Endothelial cell of umbilical vein (primary cell): Measurements from ENCODE around the gene BRME1. TPM values are rescaled to one million over a fixed set of nuclear protein-coding genes. Genes with fewer than 3 reads are reported as not detected.

ENCODE experiments used
- BruUV-seq: library from RNA; stranded (reverse); fragments of 400-500 nt; replicated peaks from 2 replicates; lab custom pipeline; 2021; lab: Mats Ljungman, UMichigan
- CTCF ChIA-PET: fragments of 300-600, 350-600 bp; sonication (Branson Sonifier 250); formaldehyde crosslinking; loops from one replicate; lab custom pipeline; 2021; ENCODE audit warnings: antibody characterized with exemption, inconsistent platforms; lab: Charles Lee
- POLR2A ChIA-PET: fragments of 300-600, 350-600 bp; sonication (Branson Sonifier 250); formaldehyde crosslinking; loops from one replicate; lab custom pipeline; 2021; ENCODE audit warnings: antibody characterized with exemption, inconsistent platforms; lab: Charles Lee
- DNase-seq: peaks from one replicate; pipeline ENCODE4 v3.0.0-alpha.2; 2011; ENCODE audit warnings: low read depth, low spot score
- FAIRE-seq: peaks from 2 replicates; lab custom pipeline; 2011; peaks lifted over from hg19 to GRCh38; lab: Jason Lieb, UNC
- H2AFZ ChIP-seq: 2 replicates; pipeline ENCODE4 v1.6.0; 2012; ENCODE audit warnings: low read depth, low read length, control low read depth, inconsistent platforms
- H3K27ac ChIP-seq: 2 replicates; pipeline ENCODE4 v1.5.1; 2011; ENCODE audit warnings: low read depth, mild to moderate bottlenecking, control low read depth, low read length, moderate library complexity; ENCODE audit not compliant: insufficient read depth
- H3K27me3 ChIP-seq, 2 experiments: 2 replicates each; pipeline versions ENCODE4 v1.6.0 to v1.6.1; 2011; ENCODE audit warnings: low read length in 2 of 2, mixed read lengths in 1 of 2; ENCODE audit not compliant: control insufficient read depth in 2 of 2, insufficient read depth in 2 of 2
- H3K36me3 ChIP-seq, 2 experiments: 2 replicates in 1 of 2; 3 replicates in 1 of 2; pipeline ENCODE4 v1.5.1; 2011; ENCODE audit warnings: low read length in 2 of 2, mild to moderate bottlenecking in 1 of 2, moderate library complexity in 1 of 2; ENCODE audit not compliant: control insufficient read depth in 2 of 2, insufficient read depth in 2 of 2; ENCODE audit errors: extremely low read depth in 1 of 2
- H3K4me1 ChIP-seq: 3 replicates; pipeline ENCODE4 v1.5.1; 2011; ENCODE audit warnings: mild to moderate bottlenecking, low read length; ENCODE audit not compliant: control insufficient read depth, insufficient read depth; ENCODE audit errors: extremely low read depth
- H3K4me2 ChIP-seq: 2 replicates; pipeline ENCODE4 v1.6.1; 2011; ENCODE audit warnings: low read length, control low read depth, mixed read lengths; ENCODE audit not compliant: insufficient read depth
- H3K4me3 ChIP-seq, 3 experiments: fragments of 200-600 bp in 1 of 3; sonication (generic), shearing (Covaris generic) in 1 of 3; replicated peaks in 1 of 3; 2 replicates each; pipeline ENCODE4 v1.5.1; 2011 to 2016; ENCODE audit warnings: control low read depth in 3 of 3, low read length in 3 of 3, mild to moderate bottlenecking in 2 of 3, inconsistent platforms in 1 of 3, low read depth in 1 of 3, moderate library complexity in 1 of 3; ENCODE audit not compliant: insufficient read depth in 1 of 3
- H3K79me2 ChIP-seq: 2 replicates; pipeline ENCODE4 v1.6.0; 2012; ENCODE audit warnings: low read length, inconsistent platforms; ENCODE audit not compliant: control insufficient read depth, insufficient read depth
- H3K9ac ChIP-seq: replicated peaks from 2 replicates; pipeline ENCODE3; 2011; ENCODE audit warnings: low read length, control low read depth; ENCODE audit not compliant: insufficient read depth; ENCODE audit errors: extremely low read depth
- H3K9me1 ChIP-seq: replicated peaks from 3 replicates; pipeline ENCODE4 v1.6.0; 2011; ENCODE audit warnings: mild to moderate bottlenecking, low read length; ENCODE audit not compliant: control insufficient read depth, insufficient read depth; ENCODE audit errors: extremely low read depth
- H3K9me3 ChIP-seq: replicated peaks from 2 replicates; pipeline ENCODE4 v1.5.1; 2012; ENCODE audit warnings: low read length, inconsistent platforms; ENCODE audit not compliant: control insufficient read depth, insufficient read depth
- H4K20me1 ChIP-seq: replicated peaks from 2 replicates; pipeline ENCODE3; 2011; ENCODE audit warnings: mild to moderate bottlenecking, low read length; ENCODE audit not compliant: control insufficient read depth, insufficient read depth; ENCODE audit errors: extremely low read depth
- EZH2 ChIP-seq: IDR thresholded peaks from 2 replicates; pipeline ENCODE4 v1.6.1; 2012; ENCODE audit warnings: borderline replicate concordance, low read depth, mild to moderate bottlenecking, moderate library complexity, low read length, inconsistent platforms; ENCODE audit not compliant: severe bottlenecking
- FOS ChIP-seq: IDR thresholded peaks from 2 replicates; pipeline ENCODE4 v1.6.1; 2011; ENCODE audit warnings: mild to moderate bottlenecking, low read length, moderate library complexity, borderline replicate concordance; ENCODE audit not compliant: insufficient read depth
- GATA2 ChIP-seq: IDR thresholded peaks from 2 replicates; pipeline ENCODE4 v1.7.0; 2011; ENCODE audit warnings: low read depth, mild to moderate bottlenecking, moderate library complexity, mixed read lengths, low read length; ENCODE audit not compliant: insufficient read length, insufficient read depth
- JUN ChIP-seq: IDR thresholded peaks from 2 replicates; pipeline ENCODE4 v1.6.1; 2011; ENCODE audit warnings: borderline replicate concordance, low read depth; ENCODE audit not compliant: insufficient read length, insufficient read depth
- MAX ChIP-seq: IDR thresholded peaks from 2 replicates; pipeline ENCODE4 v1.6.1; 2011; ENCODE audit not compliant: insufficient read depth, insufficient read length
- MYC ChIP-seq: IDR thresholded peaks from one replicate; pipeline ENCODE4 v1.6.1; 2011; ENCODE audit warnings: mild to moderate bottlenecking, low read depth, low read length
- POLR2A ChIP-seq: IDR thresholded peaks from 2 replicates; pipeline ENCODE4 v1.6.1; 2012; ENCODE audit warnings: low read depth, mild to moderate bottlenecking, control low read depth, low read length
- POLR2AphosphoS5 ChIP-seq: IDR thresholded peaks from 2 replicates; pipeline ENCODE4 v1.6.1; 2012; ENCODE audit warnings: low read depth, mild to moderate bottlenecking, control low read depth, low read length, moderate library complexity; ENCODE audit not compliant: insufficient read depth
- dilution Hi-C: fragments of 300-500 bp; cut with MboI; formaldehyde crosslinking; loops from one replicate; pipeline ENCODE4 v1.15.0; 2019; ENCODE audit warnings: low sequenced_read_pairs; ENCODE audit not compliant: extremely low pct_ligation_motif_present
- intact Hi-C: fragments of 100-400 bp; cut with micrococcal nuclease; formaldehyde crosslinking; loops from one replicate; pipeline ENCODE4 v1.10.0; 2022
- polyA plus RNA-seq, 4 experiments: library from polyadenylated mRNA; depleted of rRNA in 3 of 4; stranded (reverse) in 3 of 4; unstranded in 1 of 4; fragments of >200 nt; gene quantifications; 2 replicates each; pipeline versions ENCODE4 v1.2.1 to v1.2.3, GENCODE V29; 2011 to 2012; ENCODE audit warnings: missing spikeins in 1 of 4
- total RNA-seq: library from RNA; stranded (reverse); gene quantifications from 2 replicates; pipeline ENCODE4 v1.2.3, GENCODE V29; 2021
- TF ChIP-seq, protein P1 (sequence below), 2 donors: IDR thresholded peaks; 1 replicate in 1 of 2; 2 replicates in 1 of 2; pipeline ENCODE4 v1.5.1; 2011; ENCODE audit warnings: low read length in 2 of 2, mild to moderate bottlenecking in 2 of 2, moderate library complexity in 2 of 2, control low read depth in 1 of 2, inconsistent platforms in 1 of 2, low read depth in 1 of 2; ENCODE audit not compliant: insufficient read depth in 1 of 2; ENCODE audit errors: extremely low read depth in 1 of 2

Gene BRME1
- total and polyA plus RNA-seq, 2 donors (not counting 3 experiments of a cell fraction or from before 2014, with no cell fraction given): 0.69 to 2.5 TPM

GRCh38 chr19:13865571-13866462 lies 40.1 kb downstream of the BRME1 start:
- POLR2A ChIA-PET: no interaction called here
- Histone ChIP-seq H3K4me3 (peak overlapping the region; percentile 43 to 69 (median 65)), H2AFZ (peak overlapping the region; percentile 53), H3K9me1 (no peaks in the 10 kb centered on the region), H3K79me2 (no peaks in the 10 kb centered on the region), H3K36me3 (no peaks in the 10 kb centered on the region), H3K27me3 (no peaks in the 10 kb centered on the region), H3K9me3 (no peaks in the 10 kb centered on the region), H3K27ac (no peak overlapping the region), H3K4me2 (peak overlapping the region; percentile 56), H3K9ac (peak overlapping the region; percentile 75), H4K20me1 (no peaks in the 10 kb centered on the region), H3K4me1 (peaks cover 17% of the 10 kb centered on the region)
- dilution Hi-C loops (no loop called here), intact Hi-C loops (no loop called here)
- peak; percentile 59 for FAIRE-seq
- no peak for DNase-seq
- CTCF ChIA-PET: interaction anchor here (0.7 to 5.0 kb wide), 3 partner anchors 9 to 888 kb away, joined by 3 to 62 read pairs (median 6); no protein-coding TSS in a partner anchor
- TF ChIP-seq GATA2 (no peak), MYC (no peak), POLR2AphosphoS5 (peak; percentile 67), POLR2A (peak; percentile 54)
- BruUV-seq: no TSS peak

DNA sequence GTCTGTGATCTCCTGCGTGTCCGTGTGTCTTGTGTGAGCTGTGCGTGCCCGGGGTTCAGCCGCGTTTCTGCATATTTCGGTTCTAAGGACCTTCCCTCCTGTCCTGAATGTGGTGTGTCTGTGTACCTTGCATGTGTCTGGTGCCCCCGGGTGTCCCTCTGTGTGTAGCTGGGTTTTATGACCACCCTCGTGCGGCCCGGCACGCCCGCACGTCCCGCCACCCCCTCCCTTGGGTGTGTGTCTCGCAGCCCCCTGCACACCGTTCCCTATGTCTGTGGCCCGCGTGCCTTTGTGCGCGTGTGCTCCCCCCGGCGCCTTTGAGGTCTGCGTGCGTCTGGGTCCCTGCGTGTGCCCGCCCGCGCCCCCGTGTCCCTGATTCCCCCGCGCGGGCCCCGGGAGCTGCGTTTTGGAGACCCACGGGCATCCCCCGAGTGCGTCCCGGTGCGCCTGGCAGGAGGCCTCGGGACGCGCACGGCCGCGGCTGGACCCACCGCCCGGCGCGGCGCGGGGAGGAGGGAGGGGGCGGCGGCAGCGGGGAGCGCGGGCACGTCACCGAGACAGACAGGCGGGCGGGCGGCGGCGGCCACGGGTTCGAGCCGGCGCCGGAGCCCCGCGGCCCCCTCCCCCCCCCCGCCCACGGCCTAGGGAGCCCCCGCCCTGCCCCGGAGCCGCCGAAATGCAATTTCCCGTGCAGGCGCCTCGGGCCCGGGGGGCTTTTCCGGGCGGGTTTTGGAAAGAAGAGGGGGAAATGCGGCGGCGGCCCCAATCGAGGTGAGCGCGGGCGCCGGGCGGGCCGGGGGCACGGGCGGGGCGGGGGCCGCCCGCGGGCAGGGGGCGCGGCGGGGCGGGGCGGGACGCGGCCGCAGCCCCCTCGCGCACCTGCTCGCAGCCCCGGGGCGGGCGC lies 41.0 kb downstream of the BRME1 start:
- Histone ChIP-seq H3K4me3 (peak overlapping the region in 1 of 3 experiments; percentile 65), H4K20me1 (no peaks in the 10 kb centered on the region), H3K4me1 (peaks cover 17% of the 10 kb centered on the region), H3K9me1 (no peaks in the 10 kb centered on the region), H3K9ac (peak overlapping the region; percentile 75), H3K27ac (no peak overlapping the region), H2AFZ (peak overlapping the region; percentile 41), H3K4me2 (no peak overlapping the region), H3K36me3 (no peaks in the 10 kb centered on the region), H3K27me3 (no peaks in the 10 kb centered on the region), H3K79me2 (no peaks in the 10 kb centered on the region), H3K9me3 (no peaks in the 10 kb centered on the region)
- POLR2A ChIA-PET: no interaction called here
- CTCF ChIA-PET: interaction anchor here (0.6 to 5.0 kb wide), 4 partner anchors 10 to 887 kb away, joined by 3 to 62 read pairs (median 4); no protein-coding TSS in a partner anchor
- TF ChIP-seq POLR2A (no peak), GATA2 (no peak), EZH2 (no peak), JUN (no peak), POLR2AphosphoS5 (no peak), FOS (no peak), MAX (no peak), MYC (no peak)
- TF ChIP-seq, protein P1, sequence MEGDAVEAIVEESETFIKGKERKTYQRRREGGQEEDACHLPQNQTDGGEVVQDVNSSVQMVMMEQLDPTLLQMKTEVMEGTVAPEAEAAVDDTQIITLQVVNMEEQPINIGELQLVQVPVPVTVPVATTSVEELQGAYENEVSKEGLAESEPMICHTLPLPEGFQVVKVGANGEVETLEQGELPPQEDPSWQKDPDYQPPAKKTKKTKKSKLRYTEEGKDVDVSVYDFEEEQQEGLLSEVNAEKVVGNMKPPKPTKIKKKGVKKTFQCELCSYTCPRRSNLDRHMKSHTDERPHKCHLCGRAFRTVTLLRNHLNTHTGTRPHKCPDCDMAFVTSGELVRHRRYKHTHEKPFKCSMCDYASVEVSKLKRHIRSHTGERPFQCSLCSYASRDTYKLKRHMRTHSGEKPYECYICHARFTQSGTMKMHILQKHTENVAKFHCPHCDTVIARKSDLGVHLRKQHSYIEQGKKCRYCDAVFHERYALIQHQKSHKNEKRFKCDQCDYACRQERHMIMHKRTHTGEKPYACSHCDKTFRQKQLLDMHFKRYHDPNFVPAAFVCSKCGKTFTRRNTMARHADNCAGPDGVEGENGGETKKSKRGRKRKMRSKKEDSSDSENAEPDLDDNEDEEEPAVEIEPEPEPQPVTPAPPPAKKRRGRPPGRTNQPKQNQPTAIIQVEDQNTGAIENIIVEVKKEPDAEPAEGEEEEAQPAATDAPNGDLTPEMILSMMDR (IDR thresholded peaks at IDR 0.05; ENCODE audit: extremely low read depth in 1 of 2, insufficient read depth in 1 of 2, low read depth in 1 of 2, low read length in 2 of 2): no peak
- no TSS peak for BruUV-seq
- DNase-seq (no peak), FAIRE-seq (no peak)
- intact Hi-C loops (no loop called here), dilution Hi-C loops (no loop called here)
